Vagina (tissue), 2 donors: Measurements from ENCODE around the gene VRK3. TPM values are rescaled to one million over a fixed set of nuclear protein-coding genes. Genes with fewer than 3 reads are reported as not detected.

Experiments
- DNase-seq, 2 donors: peaks; one replicate each; pipeline ENCODE4 v3.0.0-alpha.2; 2017; ENCODE audit errors: extremely low spot score in 2 of 2
- H3K27ac ChIP-seq: fragments of 200-600 bp; sonication (generic); one replicate; pipeline ENCODE4 v1.5.1; 2019
- H3K27me3 ChIP-seq: fragments of 200-600 bp; sonication (generic); one replicate; pipeline ENCODE4 v1.5.1; 2019
- H3K36me3 ChIP-seq, 2 donors: fragments of 200-600 bp; sonication (generic); one replicate each; pipeline ENCODE4 v1.5.1; 2017 to 2019
- H3K4me1 ChIP-seq: fragments of 200-600 bp; sonication (generic); one replicate; pipeline ENCODE4 v1.5.1; 2019
- H3K4me3 ChIP-seq, 2 donors: fragments of 200-600 bp; sonication (generic); 1 replicate in 1 of 2; 2 replicates in 1 of 2; pipeline ENCODE4 v1.5.1; 2016 to 2019
- H3K9me3 ChIP-seq: fragments of 200-600 bp; sonication (generic); one replicate; pipeline ENCODE4 v1.5.1; 2019
- POLR2A ChIP-seq, 2 donors: fragments of 450-650 bp; IDR thresholded peaks; one replicate each; pipeline ENCODE4 v1.6.1; 2017; ENCODE audit warnings: antibody characterized with exemption in 2 of 2, mild to moderate bottlenecking in 2 of 2, moderate library complexity in 2 of 2
- POLR2AphosphoS5 ChIP-seq, 2 donors: sonication (generic); formaldehyde crosslinking; IDR thresholded peaks; one replicate each; pipeline ENCODE4 v1.9.0; 2017; ENCODE audit warnings: antibody characterized with exemption in 2 of 2, mild to moderate bottlenecking in 2 of 2, low read depth in 1 of 2; ENCODE audit not compliant: insufficient read depth in 1 of 2
- intact Hi-C: fragments of 100-400 bp; cut with DNase I; formaldehyde crosslinking; loops from one replicate; pipeline ENCODE4 v1.15.1; 2023
- total RNA-seq: library from RNA; depleted of rRNA; stranded (reverse); fragments of >200 nt; gene quantifications from one replicate; pipeline ENCODE4 v1.2.3, GENCODE V29; 2016
- TF ChIP-seq, protein P1 (sequence below), 3 experiments: fragments of 450-650 bp in 2 of 3; fragments of 200-600 bp in 1 of 3; sonication (generic) in 1 of 3; IDR thresholded peaks; one replicate each; pipeline ENCODE4 v1.5.1; 2017 to 2019; ENCODE audit warnings: antibody characterized with exemption in 3 of 3, mild to moderate bottlenecking in 2 of 3, moderate library complexity in 2 of 3

Gene VRK3
- total RNA-seq, 1 donor from 2014 or later = 34.9 TPM

GRCh38 chr19:49997709-49998108 is 27.5 kb downstream of the VRK3 start:
- intact Hi-C loops = no loop called here
- no peak for DNase-seq
- TF ChIP-seq POLR2A (IDR thresholded peaks at IDR 0.05) (no peak), POLR2AphosphoS5 (IDR thresholded peaks at IDR 0.05; ENCODE audit: insufficient read depth in 1 of 2, low read depth in 1 of 2) (no peak)
- TF ChIP-seq, protein P1, sequence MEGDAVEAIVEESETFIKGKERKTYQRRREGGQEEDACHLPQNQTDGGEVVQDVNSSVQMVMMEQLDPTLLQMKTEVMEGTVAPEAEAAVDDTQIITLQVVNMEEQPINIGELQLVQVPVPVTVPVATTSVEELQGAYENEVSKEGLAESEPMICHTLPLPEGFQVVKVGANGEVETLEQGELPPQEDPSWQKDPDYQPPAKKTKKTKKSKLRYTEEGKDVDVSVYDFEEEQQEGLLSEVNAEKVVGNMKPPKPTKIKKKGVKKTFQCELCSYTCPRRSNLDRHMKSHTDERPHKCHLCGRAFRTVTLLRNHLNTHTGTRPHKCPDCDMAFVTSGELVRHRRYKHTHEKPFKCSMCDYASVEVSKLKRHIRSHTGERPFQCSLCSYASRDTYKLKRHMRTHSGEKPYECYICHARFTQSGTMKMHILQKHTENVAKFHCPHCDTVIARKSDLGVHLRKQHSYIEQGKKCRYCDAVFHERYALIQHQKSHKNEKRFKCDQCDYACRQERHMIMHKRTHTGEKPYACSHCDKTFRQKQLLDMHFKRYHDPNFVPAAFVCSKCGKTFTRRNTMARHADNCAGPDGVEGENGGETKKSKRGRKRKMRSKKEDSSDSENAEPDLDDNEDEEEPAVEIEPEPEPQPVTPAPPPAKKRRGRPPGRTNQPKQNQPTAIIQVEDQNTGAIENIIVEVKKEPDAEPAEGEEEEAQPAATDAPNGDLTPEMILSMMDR (IDR thresholded peaks at IDR 0.05) = no peak
- H3K4me3 ChIP-seq = no peak overlapping the region
- peaks cover 0 to 60% of the 10 kb centered on the region in 2 donors for H3K36me3 ChIP-seq
- no peak overlapping the region for H3K27ac ChIP-seq
- no peaks in the 10 kb centered on the region for H3K9me3 ChIP-seq
- H3K27me3 ChIP-seq = no peaks in the 10 kb centered on the region
- no peaks in the 10 kb centered on the region for H3K4me1 ChIP-seq

DNA sequence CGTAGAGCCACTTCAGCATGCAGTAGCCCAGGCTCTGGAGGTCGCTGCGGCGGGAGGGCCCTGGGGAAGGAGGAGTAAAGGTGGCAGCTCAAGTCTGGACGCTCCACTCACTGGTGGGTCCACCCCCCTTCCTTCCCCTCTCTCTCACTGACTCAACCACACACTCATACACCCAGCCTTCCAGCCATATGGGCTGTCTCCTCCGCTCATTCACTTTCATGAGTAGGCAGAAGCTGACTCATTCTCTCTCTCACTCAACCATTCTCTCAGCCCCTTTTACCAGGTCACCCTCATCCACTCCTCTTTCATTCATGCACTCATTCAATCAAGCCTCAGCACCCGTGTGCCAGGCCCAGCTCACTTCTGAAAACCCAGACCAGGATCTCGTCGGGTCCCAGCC is 36.7 kb downstream of the VRK3 start:
- no peak for TF ChIP-seq POLR2A (IDR thresholded peaks at IDR 0.05)
- TF ChIP-seq, protein P1 (IDR thresholded peaks at IDR 0.05) = no peak
- Histone ChIP-seq H3K27me3 (no peaks in the 10 kb centered on the region), H3K36me3 (peaks cover 0 to 71% of the 10 kb centered on the region in 2 donors), H3K9me3 (no peaks in the 10 kb centered on the region), H3K4me3 (no peak overlapping the region), H3K27ac (no peak overlapping the region), H3K4me1 (no peaks in the 10 kb centered on the region)
- intact Hi-C loops = no loop called here
- DNase-seq = no peak

- TF ChIP-seq, protein P1 (IDR thresholded peaks at IDR 0.05) = no peak
- H3K27me3 ChIP-seq = no peaks in the 10 kb centered on the region
- H3K27ac ChIP-seq = no peak overlapping the region
- intact Hi-C loops = no loop called here
- DNase-seq = no peak
- H3K9me3 ChIP-seq = no peaks in the 10 kb centered on the region
- no peaks in the 10 kb centered on the region for H3K4me1 ChIP-seq
- peaks cover 0 to 69% of the 10 kb centered on the region in 2 donors for H3K36me3 ChIP-seq
- no peak overlapping the region for H3K4me3 ChIP-seq
Observed at GRCh38 chr19:49988007-49988406, 37.2 kb downstream of the VRK3 start.

DNA sequence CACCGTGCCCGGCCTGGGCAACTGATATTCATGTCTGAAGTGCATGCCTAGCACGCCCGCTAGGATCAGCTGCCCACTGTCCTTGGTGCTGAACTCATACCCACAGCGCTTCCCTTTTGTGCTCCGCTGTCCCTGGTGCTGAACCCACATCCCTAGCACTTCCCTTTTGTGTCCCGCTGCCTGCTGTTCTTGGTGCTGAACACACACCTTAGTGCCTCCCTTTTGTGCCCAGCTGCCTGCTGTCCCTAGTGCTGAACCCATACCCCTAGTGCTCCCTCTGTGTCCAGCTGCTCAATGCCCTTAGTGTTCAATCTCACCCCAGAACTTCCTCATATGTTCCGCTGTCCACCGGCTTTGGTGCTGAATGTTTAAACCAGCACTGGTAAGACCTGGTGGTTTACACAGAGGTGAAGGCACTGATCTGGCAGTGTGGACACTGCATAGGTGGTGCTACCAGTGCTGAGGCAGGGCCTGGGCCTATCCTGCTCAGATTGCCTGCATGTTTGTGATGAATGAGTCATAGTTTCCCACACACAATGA is 37.9 kb downstream of the VRK3 start:
- Histone ChIP-seq H3K9me3 (no peaks in the 10 kb centered on the region), H3K4me1 (no peaks in the 10 kb centered on the region), H3K27me3 (no peaks in the 10 kb centered on the region), H3K27ac (no peak overlapping the region), H3K36me3 (peaks cover 0 to 64% of the 10 kb centered on the region in 2 donors), H3K4me3 (no peak overlapping the region)
- intact Hi-C loops = no loop called here
- no peak for DNase-seq
- TF ChIP-seq, protein P1 (IDR thresholded peaks at IDR 0.05) = peak in 1 of 3 experiments; percentile 4
- TF ChIP-seq POLR2AphosphoS5 (IDR thresholded peaks at IDR 0.05; ENCODE audit: insufficient read depth in 1 of 2, low read depth in 1 of 2) (peak in 1 of 2 donors; percentile 68), POLR2A (IDR thresholded peaks at IDR 0.05) (no peak)

DNA sequence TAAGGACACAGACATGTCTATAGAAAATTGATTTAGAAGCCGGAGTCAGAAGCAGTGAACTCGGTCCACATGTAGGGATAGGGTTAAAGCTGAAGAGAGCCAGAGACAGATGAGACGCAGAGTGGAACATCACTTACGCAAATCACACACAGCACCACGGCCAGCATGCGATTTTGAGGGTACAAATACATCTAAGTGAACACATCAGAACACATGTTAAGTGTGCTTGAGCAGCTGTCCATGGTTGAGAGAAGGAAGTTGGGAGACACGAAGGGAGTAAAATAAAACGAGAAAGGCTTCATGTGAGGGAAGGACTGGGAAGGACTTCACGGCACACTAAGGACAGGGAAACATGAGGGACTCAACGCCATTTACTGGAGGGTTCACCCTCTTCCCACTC is 38.8 kb downstream of the VRK3 start:
- no peak for DNase-seq
- Histone ChIP-seq H3K27ac (no peak overlapping the region), H3K4me1 (no peaks in the 10 kb centered on the region), H3K36me3 (peaks cover 0 to 64% of the 10 kb centered on the region in 2 donors), H3K27me3 (no peaks in the 10 kb centered on the region), H3K9me3 (no peaks in the 10 kb centered on the region), H3K4me3 (no peak overlapping the region)
- intact Hi-C loops = no loop called here
- TF ChIP-seq, protein P1 (IDR thresholded peaks at IDR 0.05) = no peak
- TF ChIP-seq POLR2AphosphoS5 (IDR thresholded peaks at IDR 0.05; ENCODE audit: insufficient read depth in 1 of 2, low read depth in 1 of 2) (no peak), POLR2A (IDR thresholded peaks at IDR 0.05) (no peak)
